H1 (cell line): ENCODE results near the gene DNAAF5. TPM values are rescaled to one million over a fixed set of nuclear protein-coding genes. Genes with fewer than 3 reads are reported as not detected.

Experiments used
- CTCF ChIA-PET: fragments of 300-600 bp; sonication (Branson Sonifier 250); formaldehyde crosslinking; loops from one replicate; lab custom pipeline; 2021; ENCODE audit not compliant: partially characterized antibody; lab: Charles Lee
- POLR2A ChIA-PET: fragments of 300-600 bp; sonication (Branson Sonifier 250); formaldehyde crosslinking; loops from one replicate; lab custom pipeline; 2021; ENCODE audit warnings: inconsistent platforms; ENCODE audit not compliant: partially characterized antibody; lab: Charles Lee
- DNase-seq, 2 experiments: peaks; one replicate each; pipeline versions ENCODE4 v3.0.0 to v3.0.0-alpha.2; 2010 to 2022; ENCODE audit warnings: low spot score in 2 of 2, low read depth in 1 of 2, mixed read lengths in 1 of 2
- FAIRE-seq: peaks from 2 replicates; lab custom pipeline; 2011; peaks lifted over from hg19 to GRCh38; lab: Jason Lieb, UNC
- H2AFZ ChIP-seq: 2 replicates; pipeline ENCODE4 v1.8.1; 2012; ENCODE audit warnings: low read length, inconsistent platforms
- H2AK5ac ChIP-seq: 2 replicates; pipeline ENCODE4 v1.6.1; 2013; ENCODE audit warnings: low read depth, low read length
- H2BK120ac ChIP-seq: replicated peaks from 2 replicates; pipeline ENCODE3; 2013; ENCODE audit warnings: low read depth, low read length, inconsistent platforms
- H2BK12ac ChIP-seq: 2 replicates; pipeline ENCODE4 v1.6.1; 2013; ENCODE audit warnings: low read depth, low read length
- H2BK15ac ChIP-seq: 2 replicates; pipeline ENCODE4 v1.6.1; 2013; ENCODE audit warnings: low read length
- H2BK20ac ChIP-seq: 2 replicates; pipeline ENCODE4 v1.6.1; 2013; ENCODE audit warnings: low read length
- H2BK5ac ChIP-seq: 2 replicates; pipeline ENCODE4 v1.6.1; 2013; ENCODE audit warnings: low read depth, low read length
- H3K14ac ChIP-seq: 2 replicates; pipeline ENCODE4 v1.6.1; 2013; ENCODE audit warnings: inconsistent platforms; ENCODE audit not compliant: insufficient read length
- H3K18ac ChIP-seq: 2 replicates; pipeline ENCODE4 v1.6.1; 2013; ENCODE audit warnings: low read length; ENCODE audit errors: extremely low read depth
- H3K23ac ChIP-seq: 2 replicates; pipeline ENCODE4 v1.6.1; 2013; ENCODE audit warnings: inconsistent platforms; ENCODE audit not compliant: insufficient read length
- H3K23me2 ChIP-seq: 2 replicates; pipeline ENCODE4 v1.6.1; 2013; ENCODE audit warnings: low read depth, low read length
- H3K27ac ChIP-seq: 2 replicates; pipeline ENCODE4 v1.6.1; 2011; ENCODE audit warnings: low read depth, low read length, inconsistent platforms
- H3K27me3 ChIP-seq, 4 experiments: replicated peaks in 1 of 4; 1 replicate in 1 of 4; 2 replicates in 3 of 4; pipeline versions ENCODE4 v1.6.1 to v1.8.1; 2011 to 2013; ENCODE audit warnings: low read length in 3 of 4, mild to moderate bottlenecking in 3 of 4, inconsistent platforms in 2 of 4, mixed read lengths in 2 of 4, moderate library complexity in 1 of 4; ENCODE audit not compliant: control insufficient read depth in 3 of 4, insufficient read depth in 3 of 4; ENCODE audit errors: extremely low read depth in 1 of 4
- H3K36me3 ChIP-seq, 4 experiments: 2 replicates each; pipeline versions ENCODE4 v1.6.1 to v1.8.1; 2011 to 2013; ENCODE audit warnings: mild to moderate bottlenecking in 4 of 4, low read length in 3 of 4, moderate library complexity in 2 of 4, control low read depth in 1 of 4, inconsistent platforms in 1 of 4; ENCODE audit not compliant: insufficient read depth in 4 of 4, control insufficient read depth in 2 of 4
- H3K4ac ChIP-seq: replicated peaks from 2 replicates; pipeline ENCODE3; 2013; ENCODE audit warnings: low read length, low read depth, mixed read lengths, inconsistent platforms; ENCODE audit not compliant: insufficient read length
- H3K4me1 ChIP-seq, 4 experiments: replicated peaks in 1 of 4; 1 replicate in 1 of 4; 2 replicates in 3 of 4; pipeline versions ENCODE4 v1.6.1 to v1.8.1; 2011 to 2013; ENCODE audit warnings: low read length in 3 of 4, inconsistent platforms in 2 of 4, mixed read lengths in 1 of 4; ENCODE audit not compliant: insufficient read depth in 4 of 4, control insufficient read depth in 3 of 4
- H3K4me2 ChIP-seq, 2 experiments: 2 replicates each; pipeline versions ENCODE4 v1.6.1 to v1.8.1; 2011 to 2013; ENCODE audit warnings: low read depth in 2 of 2, low read length in 2 of 2, control low read depth in 1 of 2, inconsistent platforms in 1 of 2, mild to moderate bottlenecking in 1 of 2; ENCODE audit not compliant: insufficient read depth in 1 of 2
- H3K4me3 ChIP-seq, 4 experiments: fragments of 200-600, 300-600 bp in 1 of 4; sonication (generic), shearing (Covaris generic), sonication (Bioruptor Twin) in 1 of 4; 2 replicates each; pipeline versions ENCODE4 v1.5.1 to v1.8.1; 2011 to 2016; ENCODE audit warnings: low read length in 4 of 4, low read depth in 3 of 4, control low read depth in 2 of 4, inconsistent platforms in 2 of 4, mild to moderate bottlenecking in 2 of 4, mixed read lengths in 1 of 4, moderate library complexity in 1 of 4; ENCODE audit not compliant: insufficient read depth in 2 of 4; ENCODE audit errors: extremely low read depth in 1 of 4
- H3K56ac ChIP-seq: replicated peaks from 2 replicates; pipeline ENCODE3; 2013; ENCODE audit warnings: low read depth, mild to moderate bottlenecking, mixed read lengths, low read length, inconsistent platforms; ENCODE audit not compliant: insufficient read length
- H3K79me1 ChIP-seq: 2 replicates; pipeline ENCODE4 v1.6.1; 2013; ENCODE audit warnings: low read depth, low read length, control low read depth
- H3K79me2 ChIP-seq, 2 experiments: 2 replicates each; pipeline versions ENCODE4 v1.6.1 to v1.8.1; 2012 to 2013; ENCODE audit warnings: low read length in 2 of 2, mild to moderate bottlenecking in 2 of 2, inconsistent platforms in 1 of 2; ENCODE audit not compliant: insufficient read depth in 2 of 2, control insufficient read depth in 1 of 2
- H3K9ac ChIP-seq, 4 experiments: replicated peaks in 1 of 4; 1 replicate in 1 of 4; 2 replicates in 3 of 4; pipeline versions ENCODE4 v1.6.1 to v1.8.1; 2011 to 2013; ENCODE audit warnings: low read depth in 3 of 4, low read length in 3 of 4, control low read depth in 2 of 4, mild to moderate bottlenecking in 2 of 4, moderate library complexity in 2 of 4, inconsistent platforms in 1 of 4; ENCODE audit errors: extremely low read depth in 1 of 4
- H3K9me3 ChIP-seq, 2 experiments: 2 replicates each; pipeline versions ENCODE4 v1.6.1 to v1.8.1; 2012 to 2013; ENCODE audit warnings: mild to moderate bottlenecking in 2 of 2, moderate library complexity in 2 of 2, control low read depth in 1 of 2, inconsistent platforms in 1 of 2, low read depth in 1 of 2, low read length in 1 of 2, mixed read lengths in 1 of 2; ENCODE audit not compliant: insufficient read depth in 2 of 2
- H4K20me1 ChIP-seq, 2 experiments: replicated peaks in 1 of 2; 2 replicates each; pipeline versions ENCODE3 to v1.8.1; 2011 to 2013; ENCODE audit warnings: inconsistent platforms in 2 of 2, low read length in 2 of 2, mild to moderate bottlenecking in 1 of 2; ENCODE audit not compliant: insufficient read depth in 2 of 2, control insufficient read depth in 1 of 2
- H4K5ac ChIP-seq: 2 replicates; pipeline ENCODE4 v1.6.1; 2013; ENCODE audit warnings: low read length, low read depth, mixed read lengths, inconsistent platforms; ENCODE audit not compliant: insufficient read length
- H4K8ac ChIP-seq: 2 replicates; pipeline ENCODE4 v1.8.0; 2013; ENCODE audit warnings: mild to moderate bottlenecking, moderate library complexity, low read length, inconsistent platforms; ENCODE audit not compliant: insufficient read depth; ENCODE audit errors: extremely low read depth
- H4K91ac ChIP-seq: replicated peaks from 2 replicates; pipeline ENCODE3; 2013; ENCODE audit warnings: low read length, mixed read lengths, inconsistent platforms; ENCODE audit not compliant: insufficient read length
- CEBPB ChIP-seq: IDR thresholded peaks from 2 replicates; pipeline ENCODE4 v1.6.1; 2012; ENCODE audit warnings: low read depth, low read length
- CREB1 ChIP-seq: IDR thresholded peaks from 2 replicates; pipeline ENCODE4 v1.6.1; 2012; ENCODE audit warnings: inconsistent platforms
- CTBP2 ChIP-seq: IDR thresholded peaks from 2 replicates; pipeline ENCODE4 v1.7.0; 2011; ENCODE audit warnings: borderline replicate concordance, mild to moderate bottlenecking, moderate library complexity, mixed read lengths, low read length; ENCODE audit not compliant: insufficient read depth, insufficient read length
- NANOG ChIP-seq: IDR thresholded peaks from 2 replicates; pipeline ENCODE4 v1.6.1; 2011; ENCODE audit warnings: low read length, low read depth, mild to moderate bottlenecking, inconsistent platforms; ENCODE audit not compliant: insufficient read depth, poor library complexity, severe bottlenecking
- RAD21 ChIP-seq, 2 experiments: IDR thresholded peaks in 1 of 2; conservative IDR thresholded peaks in 1 of 2; 2 replicates each; pipeline ENCODE4 v1.6.1; 2011; ENCODE audit warnings: low read depth in 2 of 2, low read length in 2 of 2, improper control_type of control experiment in 1 of 2, inconsistent platforms in 1 of 2, mild to moderate bottlenecking in 1 of 2, moderate library complexity in 1 of 2
- SIRT6 ChIP-seq: IDR thresholded peaks from one replicate; pipeline ENCODE4 v1.7.1; 2012; ENCODE audit warnings: low read length, inconsistent platforms
- SIX5 ChIP-seq: IDR thresholded peaks from 2 replicates; pipeline ENCODE4 v1.6.1; 2011; ENCODE audit warnings: mild to moderate bottlenecking, low read depth, low read length
- SP2 ChIP-seq: IDR thresholded peaks from 2 replicates; pipeline ENCODE4 v1.6.1; 2012; ENCODE audit warnings: mild to moderate bottlenecking, low read length, inconsistent platforms
- YY1 ChIP-seq: IDR thresholded peaks from 2 replicates; pipeline ENCODE4 v1.6.1; 2011; ENCODE audit warnings: low read depth, mild to moderate bottlenecking, low read length
- WGBS, 2 experiments: shearing (Covaris generic) in 1 of 2; methylation state at CpG; one replicate each; pipeline versions ENCODE4 v1.1.6 to v1.1.7; 2013 to 2015; ENCODE audit warnings: low lambda C conversion rate in 2 of 2, mixed read lengths in 2 of 2, inconsistent platforms in 1 of 2, low coverage in 1 of 2, missing lambda C conversion rate in 1 of 2; ENCODE audit not compliant: insufficient replicate concordance in 2 of 2, insufficient coverage in 1 of 2, insufficient read length in 1 of 2; ENCODE audit errors: extremely low coverage in 1 of 2, missing lambda C conversion rate in 1 of 2; 5-methylcytosine and 5-hydroxymethylcytosine counted together
- polyA plus RNA-seq, 7 experiments: library from polyadenylated mRNA; depleted of rRNA in 3 of 7; stranded (reverse) in 5 of 7; unstranded in 2 of 7; fragments of >200 nt in 5 of 7; fragments of 200-250 nt in 2 of 7; gene quantifications; 1 replicate in 5 of 7; 2 replicates in 1 of 7; 4 replicates in 1 of 7; pipeline versions ENCODE4 v1.2.1 to v1.2.3, GENCODE V29; 2011 to 2013; ENCODE audit warnings: missing spikeins in 2 of 7, mixed read lengths in 2 of 7
- total RNA-seq: library from RNA; stranded (reverse); fragmentation: NEBNext Ultra II Directional; extraction: Animal tissue kit (Norgen Biotek cat#: 25700); gene quantifications from 2 replicates; pipeline ENCODE4 v1.2.1, GENCODE V29; 2021
- TF ChIP-seq, protein P1 (sequence below): IDR thresholded peaks from 2 replicates; pipeline ENCODE4 v1.6.1; 2011; ENCODE audit warnings: low read depth, mild to moderate bottlenecking, low read length; ENCODE audit not compliant: insufficient read depth
- TF ChIP-seq, protein P2 (sequence below): IDR thresholded peaks from 2 replicates; pipeline ENCODE4 v1.6.1; 2012; ENCODE audit warnings: inconsistent platforms

Gene DNAAF5
- total and polyA plus RNA-seq, 2 of the 8 experiments (the other 6 are each of a cell fraction or from before 2014, with no cell fraction given) = 55.1 to 95.9 TPM

- no peak overlapping the region for H4K91ac ChIP-seq
- no peak overlapping the region for H3K14ac ChIP-seq
- no peak overlapping the region for H3K4me2 ChIP-seq
- no peak overlapping the region for H3K23ac ChIP-seq
- ChIA-PET CTCF (no interaction called here), POLR2A (no interaction called here)
- H2BK12ac ChIP-seq = no peak overlapping the region
- peaks cover 3 to 9% of the 10 kb centered on the region in 2 experiments; a peak in 2 of 4 replicates for H3K9me3 ChIP-seq
- no peaks in the 10 kb centered on the region for H3K23me2 ChIP-seq
- no peak overlapping the region for H2AK5ac ChIP-seq
- no peaks in the 10 kb centered on the region for H3K79me1 ChIP-seq
- H2BK15ac ChIP-seq = 0 out of 2 replicates have a peak overlapping the region, but pooled peaks have one; percentile 61
- no peak overlapping the region for H3K4ac ChIP-seq
- H3K27me3 ChIP-seq = no peaks in the 10 kb centered on the region
- FAIRE-seq (no peak), DNase-seq (no peak)
- H3K27ac ChIP-seq = no peak overlapping the region
- no peak overlapping the region for H3K9ac ChIP-seq
- H4K20me1 ChIP-seq = no peaks in the 10 kb centered on the region
- no peaks in the 10 kb centered on the region for H3K79me2 ChIP-seq
- no peak overlapping the region for H3K18ac ChIP-seq
- H2BK120ac ChIP-seq = no peak overlapping the region
- H3K56ac ChIP-seq = no peak overlapping the region
- no peak overlapping the region for H3K4me3 ChIP-seq
- no peak overlapping the region for H4K5ac ChIP-seq
- no peaks in the 10 kb centered on the region for H3K4me1 ChIP-seq
- no peak overlapping the region for H4K8ac ChIP-seq
- 93% methylated on average over 10 of the region's 10 CpGs; no CpG with 5 or more reads in 1 of the 2 experiments for WGBS, 2 experiments
- H2AFZ ChIP-seq = no peak overlapping the region
- H2BK20ac ChIP-seq = no peak overlapping the region
- H2BK5ac ChIP-seq = no peak overlapping the region
- H3K36me3 ChIP-seq = no peaks in the 10 kb centered on the region
- TF ChIP-seq, protein P1, sequence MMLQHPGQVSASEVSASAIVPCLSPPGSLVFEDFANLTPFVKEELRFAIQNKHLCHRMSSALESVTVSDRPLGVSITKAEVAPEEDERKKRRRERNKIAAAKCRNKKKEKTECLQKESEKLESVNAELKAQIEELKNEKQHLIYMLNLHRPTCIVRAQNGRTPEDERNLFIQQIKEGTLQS = no peak
- TF ChIP-seq RAD21 (IDR thresholded peaks at IDR 0.05 in 1 of 2, conservative IDR thresholded peaks at IDR 0.05 in 1 of 2; ENCODE audit: low read depth in 2 of 2, low read length in 2 of 2) = no peak
- TF ChIP-seq SIRT6 = no peak
- no peak for TF ChIP-seq SP2
- TF ChIP-seq SIX5 = no peak
- TF ChIP-seq YY1 = no peak
- TF ChIP-seq CEBPB = no peak
- no peak for TF ChIP-seq CREB1
- no peak for TF ChIP-seq CTBP2
- TF ChIP-seq, protein P2, sequence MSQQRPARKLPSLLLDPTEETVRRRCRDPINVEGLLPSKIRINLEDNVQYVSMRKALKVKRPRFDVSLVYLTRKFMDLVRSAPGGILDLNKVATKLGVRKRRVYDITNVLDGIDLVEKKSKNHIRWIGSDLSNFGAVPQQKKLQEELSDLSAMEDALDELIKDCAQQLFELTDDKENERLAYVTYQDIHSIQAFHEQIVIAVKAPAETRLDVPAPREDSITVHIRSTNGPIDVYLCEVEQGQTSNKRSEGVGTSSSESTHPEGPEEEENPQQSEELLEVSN = no peak
- no peak for TF ChIP-seq NANOG
Measured at GRCh38 chr7:803243-803635, 76.7 kb downstream of the DNAAF5 start.
